CD8-positive, alpha-beta memory T cell (primary cell): ENCODE results near the gene HES5. TPM values are rescaled to one million over a fixed set of nuclear protein-coding genes. Genes with fewer than 3 reads are reported as not detected.

Experiments used
- CTCF ChIA-PET: fragments of 350-600 bp; sonication (Branson Sonifier 250); formaldehyde crosslinking; loops from one replicate; lab custom pipeline; 2021; ENCODE audit warnings: antibody characterized with exemption; lab: Charles Lee
- POLR2A ChIA-PET: fragments of 350-600 bp; sonication (Branson Sonifier 250); formaldehyde crosslinking; loops from one replicate; lab custom pipeline; 2021; ENCODE audit warnings: antibody characterized with exemption; lab: Charles Lee
- DNase-seq, 5 donors: peaks; one replicate each; pipeline versions ENCODE4 v3.0.0 to v3.0.0-alpha.2; 2020 to 2022; ENCODE audit warnings: mixed read lengths in 1 of 5
- H3K27ac ChIP-seq: one replicate; pipeline ENCODE4 v1.7.0; 2013; ENCODE audit warnings: low read depth, mild to moderate bottlenecking, low read length, moderate library complexity
- H3K27me3 ChIP-seq: 2 replicates; pipeline ENCODE4 v1.7.0; 2013; ENCODE audit warnings: low read length, mild to moderate bottlenecking; ENCODE audit not compliant: insufficient read depth, poor library complexity, severe bottlenecking
- H3K36me3 ChIP-seq: 2 replicates; pipeline ENCODE4 v1.7.0; 2013; ENCODE audit warnings: mild to moderate bottlenecking, low read length, moderate library complexity; ENCODE audit not compliant: insufficient read depth
- H3K4me1 ChIP-seq: 2 replicates; pipeline ENCODE4 v1.7.0; 2013; ENCODE audit warnings: mild to moderate bottlenecking, low read length, moderate library complexity; ENCODE audit not compliant: insufficient read depth
- H3K4me3 ChIP-seq: 2 replicates; pipeline ENCODE4 v1.7.0; 2013; ENCODE audit warnings: mild to moderate bottlenecking, low read length
- H3K9me3 ChIP-seq: 2 replicates; pipeline ENCODE4 v1.7.0; 2013; ENCODE audit warnings: mild to moderate bottlenecking, low read length
- H3K27ac Mint-ChIP-seq, 8 donors: one replicate each; pipeline ENCODE4 v1.8.0; 2020 to 2021; ENCODE audit warnings: mixed read lengths in 8 of 8, mild to moderate bottlenecking in 6 of 8, inconsistent platforms in 3 of 8, moderate library complexity in 3 of 8
- H3K27me3 Mint-ChIP-seq, 2 donors: one replicate each; pipeline ENCODE4 v1.8.0; 2020 to 2021; ENCODE audit warnings: mixed read lengths in 2 of 2, mild to moderate bottlenecking in 1 of 2, moderate library complexity in 1 of 2
- H3K36me3 Mint-ChIP-seq, 3 donors: one replicate each; pipeline ENCODE4 v1.8.0; 2020 to 2021; ENCODE audit warnings: mixed read lengths in 3 of 3, inconsistent platforms in 1 of 3, mild to moderate bottlenecking in 1 of 3
- H3K4me1 Mint-ChIP-seq, 3 donors: one replicate each; pipeline ENCODE4 v1.8.0; 2020 to 2021; ENCODE audit warnings: mixed read lengths in 3 of 3, inconsistent platforms in 1 of 3, mild to moderate bottlenecking in 1 of 3
- H3K4me3 Mint-ChIP-seq, 7 donors: one replicate each; pipeline ENCODE4 v1.8.0; 2020 to 2021; ENCODE audit warnings: mixed read lengths in 7 of 7, mild to moderate bottlenecking in 6 of 7, moderate library complexity in 4 of 7, inconsistent platforms in 2 of 7
- H3K9me3 Mint-ChIP-seq, 5 donors: one replicate each; pipeline ENCODE4 v1.8.0; 2020 to 2022; ENCODE audit warnings: mixed read lengths in 5 of 5, mild to moderate bottlenecking in 3 of 5, moderate library complexity in 2 of 5, inconsistent platforms in 1 of 5
- polyA plus RNA-seq: library from polyadenylated mRNA; unstranded; fragments of 300-500 nt; fragmentation: Illumina TruSeq; gene quantifications from one replicate; pipeline ENCODE4 v1.2.3, GENCODE V29; 2021
- total RNA-seq, 2 experiments: library from RNA; stranded (reverse); gene quantifications; one replicate each; pipeline ENCODE4 v1.2.3, GENCODE V29; 2021

HES5 gene
- total and polyA plus RNA-seq, 3 experiments from 2014 or later: not detected

- peaks cover 0 to 2% of the 10 kb centered on the region in 2 donors for H3K27me3 Mint-ChIP-seq
- Histone ChIP-seq H3K4me3 (no peak overlapping the region), H3K4me1 (peaks cover 32% of the 10 kb centered on the region), H3K27me3 (no peaks in the 10 kb centered on the region), H3K9me3 (no peaks in the 10 kb centered on the region), H3K27ac (no peak overlapping the region), H3K36me3 (no peaks in the 10 kb centered on the region)
- H3K4me3 Mint-ChIP-seq: peak overlapping the region in 1 of 7 donors; percentile 12
- H3K4me1 Mint-ChIP-seq: peaks cover 26 to 53% (median 28%) of the 10 kb centered on the region in 3 donors
- peaks cover 0 to 61% (median 0%) of the 10 kb centered on the region in 3 donors for H3K36me3 Mint-ChIP-seq
- no peaks in the 10 kb centered on the region for H3K9me3 Mint-ChIP-seq
- ChIA-PET POLR2A (interaction anchor here (1.2 kb wide), 1 partner anchor 34 kb away, joined by 3 read pairs; the partner anchor contains the start of gene PANK4), CTCF (interaction anchor here (3.1 kb wide), 1 partner anchor 18 kb away, joined by 11 read pairs; no protein-coding TSS in a partner anchor)
- peak overlapping the region in 1 of 8 donors; percentile 59 for H3K27ac Mint-ChIP-seq
- no peak for DNase-seq
Measured at GRCh38 chr1:2559509-2560298, 29.6 kb upstream of the HES5 start.

GRCh38 chr1:2558861-2559260 lies 28.8 kb upstream of the HES5 start:
- Histone ChIP-seq H3K4me3 (no peak overlapping the region), H3K36me3 (no peaks in the 10 kb centered on the region), H3K9me3 (no peaks in the 10 kb centered on the region), H3K27me3 (no peaks in the 10 kb centered on the region), H3K4me1 (peaks cover 35% of the 10 kb centered on the region), H3K27ac (no peak overlapping the region)
- H3K27me3 Mint-ChIP-seq: peaks cover 0 to 2% of the 10 kb centered on the region in 2 donors
- H3K4me1 Mint-ChIP-seq: peaks cover 30 to 62% (median 30%) of the 10 kb centered on the region in 3 donors
- H3K9me3 Mint-ChIP-seq: no peaks in the 10 kb centered on the region
- no peak for DNase-seq
- peak overlapping the region; percentile 17 to 70 (median 61) for H3K4me3 Mint-ChIP-seq
- ChIA-PET POLR2A (no interaction called here), CTCF (interaction anchor here (0.8 kb wide), 1 partner anchor 10 kb away, joined by 3 read pairs; no protein-coding TSS in a partner anchor)
- H3K36me3 Mint-ChIP-seq: peaks cover 0 to 60% (median 0%) of the 10 kb centered on the region in 3 donors
- H3K27ac Mint-ChIP-seq: peak overlapping the region in 5 of 8 donors; percentile 30 to 92 (median 84)

GRCh38 chr1:2558420-2558819 lies 28.4 kb upstream of the HES5 start:
- peak overlapping the region in 5 of 8 donors; percentile 30 to 99 (median 92) for H3K27ac Mint-ChIP-seq
- no peaks in the 10 kb centered on the region for H3K9me3 ChIP-seq
- H3K4me1 Mint-ChIP-seq: peaks cover 30 to 61% (median 30%) of the 10 kb centered on the region in 3 donors
- ChIA-PET POLR2A (no interaction called here), CTCF (interaction anchor here (0.8 kb wide), 1 partner anchor 10 kb away, joined by 3 read pairs; no protein-coding TSS in a partner anchor)
- H3K4me1 ChIP-seq: peaks cover 35% of the 10 kb centered on the region
- no peak overlapping the region for H3K27ac ChIP-seq
- H3K4me3 Mint-ChIP-seq: peak overlapping the region; percentile 19 to 99 (median 78)
- peaks cover 0 to 2% of the 10 kb centered on the region in 2 donors for H3K27me3 Mint-ChIP-seq
- H3K9me3 Mint-ChIP-seq: no peaks in the 10 kb centered on the region
- H3K36me3 ChIP-seq: no peaks in the 10 kb centered on the region
- DNase-seq: no peak
- peaks cover 0 to 55% (median 0%) of the 10 kb centered on the region in 3 donors for H3K36me3 Mint-ChIP-seq
- H3K4me3 ChIP-seq: no peak overlapping the region
- no peaks in the 10 kb centered on the region for H3K27me3 ChIP-seq

- H3K9me3 ChIP-seq: no peaks in the 10 kb centered on the region
- Mint-ChIP-seq H3K27ac (peak overlapping the region; percentile 61 to 99 (median 96)), H3K36me3 (peaks cover 0 to 51% (median 0%) of the 10 kb centered on the region in 3 donors), H3K9me3 (no peaks in the 10 kb centered on the region), H3K4me1 (peaks cover 30 to 61% (median 30%) of the 10 kb centered on the region in 3 donors), H3K4me3 (peak overlapping the region; percentile 78 to 99 (median 99)), H3K27me3 (peaks cover 0 to 2% of the 10 kb centered on the region in 2 donors)
- peak overlapping the region; percentile 95 for H3K27ac ChIP-seq
- CTCF ChIA-PET: interaction anchor here (0.8 to 3.8 kb wide), 5 partner anchors 9 to 360 kb away, joined by 3 to 30 read pairs (median 9); no protein-coding TSS in a partner anchor
- POLR2A ChIA-PET: interaction anchor here (0.8 to 2.5 kb wide), 5 partner anchors 10 to 34 kb away, joined by 4 to 41 read pairs (median 12); partner anchors contain the start of gene PRXL2B
- H3K27me3 ChIP-seq: no peaks in the 10 kb centered on the region
- H3K4me3 ChIP-seq: peak overlapping the region; percentile 98
- H3K36me3 ChIP-seq: no peaks in the 10 kb centered on the region
- peaks cover 35% of the 10 kb centered on the region for H3K4me1 ChIP-seq
- DNase-seq: no peak
Measured at GRCh38 chr1:2557482-2558400, 27.7 kb upstream of the HES5 start.

GRCh38 chr1:2556678-2557481 lies 26.8 kb upstream of the HES5 start:
- peak in 2 of 5 donors; percentile 52 to 66 for DNase-seq
- no peaks in the 10 kb centered on the region for H3K9me3 ChIP-seq
- Mint-ChIP-seq H3K27me3 (peaks cover 0 to 2% of the 10 kb centered on the region in 2 donors), H3K36me3 (peaks cover 0 to 44% (median 0%) of the 10 kb centered on the region in 3 donors), H3K27ac (peak overlapping the region; percentile 93 to 99 (median 98)), H3K4me1 (peaks cover 30 to 61% (median 30%) of the 10 kb centered on the region in 3 donors), H3K9me3 (no peaks in the 10 kb centered on the region), H3K4me3 (peak overlapping the region; percentile 94 to 99 (median 99))
- ChIA-PET CTCF (interaction anchor here (0.8 to 3.8 kb wide), 11 partner anchors 10 to 362 kb away, joined by 3 to 34 read pairs (median 5); partner anchors contain the start of genes FAAP20, PANK4 and PRXL2B), POLR2A (interaction anchor here (0.7 to 2.5 kb wide), 10 partner anchors 9 to 165 kb away, joined by 3 to 41 read pairs (median 8); partner anchors contain the start of genes MORN1, PANK4, PRXL2B and RER1)
- no peaks in the 10 kb centered on the region for H3K27me3 ChIP-seq
- no peaks in the 10 kb centered on the region for H3K36me3 ChIP-seq
- H3K4me1 ChIP-seq: peaks cover 35% of the 10 kb centered on the region
- peak overlapping the region; percentile 95 for H3K27ac ChIP-seq
- H3K4me3 ChIP-seq: peak overlapping the region; percentile 98

- peak within 1 kb of the TSS; percentile 95 for H3K27ac ChIP-seq
- Mint-ChIP-seq H3K4me1 (peaks cover 28 to 58% (median 30%) of the 10 kb centered on the region in 3 donors), H3K9me3 (no peaks in the 10 kb centered on the region), H3K27me3 (peaks cover 0 to under 1% of the 10 kb centered on the region in 2 donors), H3K27ac (peak within 1 kb of the TSS; percentile 93 to 99 (median 98)), H3K36me3 (peaks cover 0 to 40% (median 0%) of the 10 kb centered on the region in 3 donors), H3K4me3 (peak within 1 kb of the TSS; percentile 94 to 99 (median 99))
- peaks cover 35% of the 10 kb centered on the region for H3K4me1 ChIP-seq
- H3K4me3 ChIP-seq: peak within 1 kb of the TSS; percentile 98
- peak; percentile 65 to 87 (median 79) for DNase-seq
- CTCF ChIA-PET: interaction anchor here (0.8 to 3.8 kb wide), 11 partner anchors 10 to 361 kb away, joined by 3 to 34 read pairs (median 5); partner anchors contain the start of genes FAAP20, PANK4 and PRXL2B
- POLR2A ChIA-PET: interaction anchor here (0.6 to 2.5 kb wide), 10 partner anchors 9 to 165 kb away, joined by 3 to 41 read pairs (median 8); partner anchors contain the start of genes MORN1, PANK4, PEX10 and PRXL2B
- H3K27me3 ChIP-seq: no peaks in the 10 kb centered on the region
- H3K36me3 ChIP-seq: no peaks in the 10 kb centered on the region
- H3K9me3 ChIP-seq: no peaks in the 10 kb centered on the region
Measured at GRCh38 chr1:2556277-2556677, 26.2 kb upstream of the HES5 start, which contains the start of gene TNFRSF14. TNFRSF14 (plus strand) TSS chr1:2556371; CDS start chr1:2556665, 294 bp downstream.
